Esophagus muscularis mucosa (tissue), 4 donors: Measurements from ENCODE around the gene EMP2.
"Not testable (repeated sequence)": the region's sequence is repeated elsewhere in the genome, so short reads cannot be mapped to it uniquely, and the experiment has no call there.

ENCODE experiments used
- CTCF ChIP-seq, 3 experiments: fragments of 200-600 bp in 2 of 3; fragments of 450-650 bp in 1 of 3; sonication (generic) in 2 of 3; IDR thresholded peaks; one replicate each; pipeline ENCODE4 v1.5.1; 2017 to 2019; ENCODE audit warnings: antibody characterized with exemption in 3 of 3, mild to moderate bottlenecking in 2 of 3, moderate library complexity in 1 of 3
- EP300 ChIP-seq: sonication (generic); formaldehyde crosslinking; IDR thresholded peaks from one replicate; pipeline ENCODE4 v1.6.1; 2017; ENCODE audit warnings: antibody characterized with exemption
- POLR2A ChIP-seq: fragments of 450-650 bp; IDR thresholded peaks from one replicate; pipeline ENCODE4 v1.6.1; 2017; ENCODE audit warnings: antibody characterized with exemption, moderate library complexity, mild to moderate bottlenecking, low read depth
- POLR2AphosphoS5 ChIP-seq, 2 donors: sonication (generic); formaldehyde crosslinking; IDR thresholded peaks; one replicate each; pipeline ENCODE4 v1.6.1; 2017; ENCODE audit warnings: antibody characterized with exemption in 2 of 2

GRCh38 chr16:10536328-10536727 is 44.1 kb downstream of the EMP2 start:
- not testable (repeated sequence) for TF ChIP-seq CTCF (IDR thresholded peaks at IDR 0.05); POLR2AphosphoS5 (IDR thresholded peaks at IDR 0.05); POLR2A; EP300
